DMS 273 (cell line): ENCODE data around the gene WNT6.

Experiments
- DNase-seq: peaks from one replicate; lab custom pipeline; 2025; ENCODE audit not compliant: unreplicated experiment; lab: John Stamatoyannopoulos, UW

Gene WNT6

DNA sequence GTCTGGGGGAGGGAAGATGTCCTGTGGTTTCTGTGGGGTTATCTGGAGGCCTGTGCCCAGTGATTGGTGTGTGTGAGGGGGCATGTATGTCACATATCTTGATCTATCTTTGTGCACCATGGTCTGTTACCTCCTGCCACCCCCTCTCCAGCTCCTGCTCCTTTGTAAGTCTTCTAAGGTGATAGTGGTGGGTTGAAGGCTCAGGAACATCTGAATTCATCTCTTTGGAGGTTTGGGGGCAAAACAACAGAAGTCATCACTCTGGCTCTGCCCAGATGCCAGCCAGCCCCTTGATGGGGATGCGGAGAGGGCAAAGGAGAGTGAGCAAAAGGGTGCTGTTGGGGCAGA lies 2.7 kb upstream of the WNT6 start:
- DNase-seq = no peak

DNA sequence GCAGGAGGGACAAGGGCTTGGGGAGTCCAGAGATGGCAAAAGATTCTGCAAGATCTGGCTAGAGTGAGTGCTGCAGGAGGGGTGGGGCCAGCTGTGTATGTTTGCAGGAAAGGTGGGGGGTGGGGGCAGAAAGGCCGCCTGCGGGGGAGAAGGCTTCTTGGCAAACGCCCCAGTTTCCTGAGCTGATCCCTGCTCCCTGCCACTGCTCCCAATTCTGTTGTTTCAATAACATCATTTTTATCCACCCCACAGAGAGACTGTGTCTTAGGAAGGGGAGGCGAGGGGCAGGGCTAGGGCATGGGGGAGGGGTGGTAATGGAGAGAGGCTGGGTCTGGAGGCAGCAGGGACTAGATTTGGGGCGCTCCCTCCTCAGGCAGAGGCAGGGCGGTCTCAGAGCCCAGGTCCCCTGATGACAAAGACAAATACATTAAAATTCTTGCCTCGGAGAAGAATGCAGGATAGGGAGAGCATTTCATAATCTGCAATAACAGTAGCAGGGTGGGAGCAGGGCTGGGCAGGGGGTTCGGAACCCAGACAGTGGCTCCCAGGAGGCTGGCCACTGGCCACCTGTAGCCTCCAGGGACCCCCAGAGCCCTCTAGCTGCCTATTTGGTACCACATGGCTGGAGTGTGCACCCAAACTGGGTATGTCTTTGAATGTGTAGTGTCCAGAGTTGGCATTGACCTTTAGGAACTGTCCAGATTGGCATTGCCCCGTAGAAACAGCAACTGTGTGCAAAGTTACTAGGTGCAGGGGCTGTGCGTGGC lies 2.1 kb upstream of the WNT6 start:
- DNase-seq = peak; percentile 66

DNA sequence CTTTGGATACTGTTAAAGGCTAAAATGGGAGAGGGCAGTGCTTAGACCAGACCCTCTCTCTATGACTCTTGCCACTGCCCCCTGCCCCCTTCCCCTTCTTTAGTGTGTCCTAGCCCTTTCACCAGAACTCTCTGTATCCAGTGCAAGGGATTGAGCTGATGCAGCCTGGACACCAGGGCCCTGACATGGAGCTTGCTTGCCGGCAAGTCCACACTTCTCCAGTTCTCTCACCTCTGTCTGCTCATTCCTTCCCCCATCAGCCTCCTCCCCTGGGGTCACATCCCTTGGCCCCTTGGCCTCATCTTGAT lies 1.5 kb upstream of the WNT6 start:
- no peak for DNase-seq

DNA sequence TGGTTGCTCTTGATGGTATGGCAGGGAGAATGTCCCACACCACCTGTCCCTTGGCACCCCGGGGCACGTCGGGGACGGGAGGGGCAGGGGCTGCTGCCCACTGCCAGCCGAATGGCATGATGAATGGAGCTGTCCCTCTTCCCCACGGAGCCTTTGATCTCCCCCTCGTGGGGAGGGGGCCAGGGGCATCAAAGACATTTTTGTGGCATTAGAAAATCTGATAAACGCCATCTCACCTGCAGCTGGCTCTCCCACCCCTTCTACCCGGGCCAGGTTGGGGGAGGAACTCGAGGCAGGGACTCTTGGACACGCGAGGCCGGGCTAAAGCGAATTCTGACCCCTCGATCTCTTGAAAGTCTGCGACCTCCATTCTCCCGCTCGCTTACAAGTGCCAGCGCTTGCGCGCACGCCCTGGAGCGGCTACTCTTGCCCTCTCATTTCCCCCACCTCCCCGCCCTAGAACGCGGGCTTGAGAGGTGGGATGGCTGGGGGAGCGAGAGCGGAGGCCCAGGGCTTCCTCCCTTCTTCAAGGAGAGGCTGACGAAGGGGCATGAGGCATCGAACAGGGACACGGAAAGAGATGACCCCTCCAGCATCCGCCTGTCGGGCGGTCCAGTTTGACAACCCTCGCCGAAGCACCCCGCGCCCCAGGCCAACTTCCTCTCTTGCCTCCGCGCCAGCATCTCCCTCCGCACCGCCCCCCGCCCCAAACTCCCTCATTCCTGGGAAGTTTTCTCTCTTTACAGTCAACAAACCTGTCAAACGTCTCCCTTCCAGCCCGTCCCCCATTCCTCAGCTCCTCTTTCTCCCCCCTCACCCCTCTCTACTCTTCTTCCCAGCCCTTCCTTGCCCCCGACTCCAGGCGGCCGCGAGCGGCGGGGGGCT lies 692 bp upstream of the WNT6 start:
- no peak for DNase-seq

DNA sequence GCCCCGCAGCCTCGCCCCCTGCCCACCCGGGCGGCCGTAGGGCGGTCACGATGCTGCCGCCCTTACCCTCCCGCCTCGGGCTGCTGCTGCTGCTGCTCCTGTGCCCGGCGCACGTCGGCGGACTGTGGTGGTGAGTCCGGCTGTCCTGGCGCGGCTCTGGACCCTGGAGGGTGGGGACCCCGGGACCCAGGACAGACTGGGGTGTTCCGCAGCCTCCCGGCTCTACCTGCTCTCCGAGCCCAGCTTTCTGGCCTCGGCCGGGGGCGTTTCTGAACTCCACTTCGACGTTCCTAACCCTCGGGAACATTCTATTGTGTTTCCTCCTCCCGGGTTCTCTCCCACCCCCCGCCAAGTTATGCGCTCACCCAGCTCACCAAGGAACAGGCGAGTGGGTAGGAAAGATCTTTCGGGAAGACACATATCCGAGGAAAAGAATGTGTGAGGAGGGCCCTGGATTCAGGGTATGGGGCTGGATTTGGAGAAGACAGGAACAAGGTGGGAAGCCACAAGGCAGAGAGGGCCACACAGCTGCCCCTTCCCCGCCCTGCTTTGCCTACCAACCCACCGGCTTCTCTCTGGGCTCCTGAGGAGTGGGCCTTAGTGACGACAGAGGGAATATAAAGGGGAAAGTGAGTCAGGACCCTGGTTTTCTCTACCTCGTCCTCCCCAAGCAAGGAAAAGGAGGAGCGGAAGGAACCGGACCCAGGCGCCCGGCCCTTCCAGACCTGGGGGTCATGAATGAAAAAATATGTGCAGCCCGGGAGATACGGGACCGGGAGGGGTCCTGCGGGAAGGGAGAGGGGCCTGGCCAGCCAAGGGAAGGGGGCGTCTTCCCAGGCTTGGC lies 605 bp downstream of the WNT6 start:
- DNase-seq = no peak

DNA sequence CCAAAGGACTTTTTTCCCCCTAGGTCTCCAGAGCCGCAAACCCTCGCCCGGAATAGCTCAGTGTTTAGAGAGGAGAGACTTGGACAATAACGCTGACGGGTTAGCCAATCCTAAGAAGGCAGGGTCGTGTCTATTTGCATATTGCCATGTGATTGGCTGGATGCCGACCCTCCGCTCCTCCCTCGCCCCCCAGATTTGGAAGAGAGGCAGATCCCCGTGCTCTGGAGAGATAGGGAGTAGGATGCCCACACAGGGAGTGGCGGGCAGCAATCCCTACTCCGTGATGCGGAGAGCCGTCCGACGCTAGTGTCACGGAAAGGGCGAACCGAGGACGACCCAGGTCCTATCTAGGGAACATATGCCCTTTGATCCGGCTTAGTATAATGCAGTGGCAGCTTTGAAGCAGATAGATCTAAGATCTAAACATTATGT lies 1.4 kb downstream of the WNT6 start:
- peak; percentile 96 for DNase-seq

DNA sequence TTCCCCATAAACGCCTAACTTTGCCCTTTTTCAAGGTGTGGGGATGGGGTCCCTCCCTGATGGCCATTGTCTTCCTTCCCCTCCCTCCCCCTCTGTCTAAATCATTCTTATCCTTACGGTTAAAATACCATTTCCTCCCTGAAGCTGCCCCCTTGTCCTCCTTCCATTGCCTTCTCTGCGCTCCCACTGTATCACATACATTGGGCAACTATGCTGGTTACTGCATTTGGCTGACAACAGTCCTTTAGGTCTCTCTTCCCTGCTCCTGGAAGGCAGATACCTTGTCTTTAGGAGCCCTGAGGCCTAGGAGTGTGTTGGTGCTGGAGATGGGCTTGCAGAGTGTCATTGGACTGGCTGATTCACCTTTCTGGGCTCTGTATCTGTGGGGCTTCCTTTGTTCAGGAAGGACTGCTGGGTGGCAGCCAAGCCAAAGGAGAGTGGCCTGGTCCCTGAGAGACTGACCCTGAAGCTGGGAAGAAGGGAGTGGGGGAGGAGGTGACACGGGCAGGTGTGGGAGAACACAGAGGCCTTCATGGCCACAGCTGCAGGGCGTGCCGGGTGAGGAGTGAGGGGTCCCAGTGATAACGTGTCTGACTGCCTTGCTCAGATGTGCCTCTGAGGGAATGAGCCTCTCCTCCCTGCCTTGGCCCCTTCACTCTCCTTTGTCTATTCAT lies 2.2 kb downstream of the WNT6 start:
- no peak for DNase-seq

DNA sequence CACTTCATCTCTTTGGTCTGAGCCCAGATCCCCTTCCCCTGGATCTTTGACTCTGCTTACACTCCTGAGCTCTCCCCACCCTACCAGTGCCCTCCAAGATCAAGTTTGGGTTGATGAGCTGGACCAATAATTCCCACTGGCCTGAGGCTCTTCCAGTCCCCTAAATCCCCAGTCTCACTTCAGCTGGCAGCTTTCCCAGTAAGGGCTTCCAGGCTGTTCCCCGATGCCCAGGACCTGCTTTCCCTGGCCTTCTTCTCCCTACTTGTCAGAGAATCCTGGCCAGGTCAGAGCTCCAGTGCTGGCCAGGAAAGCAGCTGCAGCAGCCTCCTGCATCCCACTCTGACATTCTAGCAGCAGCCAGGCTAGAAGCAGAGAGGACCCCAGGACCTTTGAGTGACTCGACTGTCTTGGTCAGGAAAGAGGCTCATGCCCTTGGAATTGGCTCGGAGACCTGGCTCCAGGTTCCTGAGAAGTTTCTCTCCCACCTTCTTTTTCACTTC lies 3.5 kb downstream of the WNT6 start:
- no peak for DNase-seq

DNA sequence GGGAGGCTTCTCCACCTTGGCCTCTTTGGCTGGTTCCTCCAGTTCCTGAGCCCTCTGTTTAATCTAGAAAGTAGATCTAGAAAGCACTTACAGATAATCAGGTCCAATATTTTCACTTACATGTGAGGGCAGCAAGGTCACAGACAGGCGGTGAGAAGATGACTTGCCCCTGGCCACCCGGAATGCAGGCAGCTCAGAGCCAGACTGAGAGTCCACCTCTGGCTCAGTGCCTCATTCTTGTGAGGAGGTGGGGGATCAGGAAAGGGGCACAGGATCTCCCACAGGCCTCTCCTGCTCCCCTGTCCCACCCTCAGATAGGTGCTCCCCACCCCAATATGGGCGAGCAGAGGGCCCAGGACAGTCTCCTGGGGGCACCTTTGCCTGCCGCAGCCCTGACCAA lies 5.8 kb downstream of the WNT6 start:
- no peak for DNase-seq

DNA sequence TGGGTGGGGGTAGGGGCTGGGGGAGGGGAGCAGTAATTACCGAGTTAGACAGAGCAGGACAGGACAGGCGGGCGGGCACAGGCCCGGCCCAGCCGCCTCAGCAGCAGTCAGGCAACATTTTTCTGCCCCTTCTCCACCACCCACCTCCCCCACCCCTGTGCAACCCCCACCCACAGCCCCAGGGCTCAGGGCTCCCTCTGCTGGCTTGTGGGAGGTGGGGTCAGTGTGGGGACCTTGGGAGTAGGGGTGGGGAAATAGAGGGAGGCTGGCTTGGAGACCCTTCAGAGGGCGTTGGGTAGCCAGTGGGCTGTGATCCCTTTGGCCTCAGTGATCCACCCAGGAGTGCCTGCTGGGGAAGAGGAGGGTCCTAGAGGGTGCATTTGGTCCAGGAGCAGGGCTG lies 6.4 kb downstream of the WNT6 start:
- DNase-seq = no peak

DNA sequence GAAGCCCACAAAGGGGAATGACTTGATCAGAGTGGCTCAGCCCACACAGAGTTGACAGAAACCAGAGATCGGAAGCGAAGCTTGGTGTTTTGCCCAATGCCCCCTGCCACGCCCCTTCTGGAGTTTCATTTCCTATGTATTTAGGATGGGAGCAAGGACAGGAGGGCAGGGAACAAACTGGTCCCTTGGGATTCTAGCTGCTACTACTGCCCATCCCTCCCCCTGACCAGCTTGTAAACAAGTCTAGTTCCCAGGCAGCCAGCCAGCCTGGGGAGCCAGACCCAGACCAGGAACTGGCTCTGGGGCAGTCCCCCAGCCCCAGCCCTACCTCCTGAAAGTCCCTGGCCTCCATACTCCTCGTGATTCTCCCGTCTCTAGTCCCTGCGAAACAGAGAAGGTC lies 8.3 kb downstream of the WNT6 start:
- no peak for DNase-seq

DNA sequence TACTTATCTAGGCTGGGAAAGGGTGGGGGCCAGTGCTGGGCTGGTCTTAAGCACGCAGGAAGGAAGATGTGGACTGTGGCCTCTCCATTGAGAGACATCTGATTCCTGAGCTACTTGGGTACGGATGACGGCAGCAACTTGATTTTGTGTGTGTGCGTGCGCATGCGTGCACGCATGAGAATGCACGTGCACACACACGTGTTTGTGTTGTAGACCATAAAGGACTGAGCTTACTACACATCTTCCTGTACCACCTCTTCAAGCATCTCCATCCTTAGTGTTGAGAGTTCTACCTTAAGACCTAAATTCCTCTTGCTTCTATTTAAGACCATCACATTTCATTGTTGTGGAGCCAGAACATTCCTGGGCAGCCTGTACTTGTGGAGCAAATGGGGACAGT lies 9.5 kb downstream of the WNT6 start:
- DNase-seq = no peak

DNA sequence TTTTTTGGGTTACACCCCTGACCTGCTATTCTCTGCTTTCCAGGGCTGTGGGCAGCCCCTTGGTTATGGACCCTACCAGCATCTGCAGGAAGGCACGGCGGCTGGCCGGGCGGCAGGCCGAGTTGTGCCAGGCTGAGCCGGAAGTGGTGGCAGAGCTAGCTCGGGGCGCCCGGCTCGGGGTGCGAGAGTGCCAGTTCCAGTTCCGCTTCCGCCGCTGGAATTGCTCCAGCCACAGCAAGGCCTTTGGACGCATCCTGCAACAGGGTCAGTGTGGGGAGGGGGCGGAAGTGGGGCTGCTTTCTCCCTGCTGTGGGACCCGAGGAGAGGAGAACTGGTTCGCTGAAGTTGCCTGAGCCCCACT lies 11.4 kb downstream of the WNT6 start:
- no peak for DNase-seq

DNA sequence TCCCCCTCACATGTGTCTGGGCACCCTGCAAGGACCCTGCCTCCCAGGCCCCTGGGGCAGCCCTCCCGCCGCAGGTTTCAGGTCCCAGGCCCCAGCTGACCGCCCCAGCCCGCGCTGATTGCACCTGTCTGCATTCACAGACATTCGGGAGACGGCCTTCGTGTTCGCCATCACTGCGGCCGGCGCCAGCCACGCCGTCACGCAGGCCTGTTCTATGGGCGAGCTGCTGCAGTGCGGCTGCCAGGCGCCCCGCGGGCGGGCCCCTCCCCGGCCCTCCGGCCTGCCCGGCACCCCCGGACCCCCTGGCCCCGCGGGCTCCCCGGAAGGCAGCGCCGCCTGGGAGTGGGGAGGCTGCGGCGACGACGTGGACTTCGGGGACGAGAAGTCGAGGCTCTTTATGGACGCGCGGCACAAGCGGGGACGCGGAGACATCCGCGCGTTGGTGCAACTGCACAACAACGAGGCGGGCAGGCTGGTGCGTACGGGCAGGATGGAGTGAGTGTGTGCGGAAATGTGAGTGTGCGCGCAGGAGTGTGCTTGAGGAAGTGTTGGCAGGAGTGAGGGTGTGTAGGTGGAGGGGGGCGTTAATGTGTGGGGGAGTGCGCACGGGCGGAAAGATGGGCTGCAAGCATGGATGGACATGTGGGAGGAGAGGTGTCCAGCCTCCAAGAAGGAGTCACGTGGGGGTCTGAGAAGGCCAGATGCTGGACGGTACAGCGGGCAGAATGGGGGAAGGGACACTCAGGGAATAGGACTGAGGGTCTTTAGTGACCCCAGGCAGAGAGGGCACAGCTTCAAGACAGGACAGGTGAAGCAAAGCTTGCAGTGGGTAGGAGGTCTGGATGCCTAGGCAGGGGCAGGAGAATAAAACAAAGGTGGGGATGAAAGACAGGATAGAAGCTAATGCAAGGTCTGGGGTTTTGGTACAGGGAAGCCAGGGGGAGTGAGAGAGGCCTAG lies 12.0 kb downstream of the WNT6 start:
- no peak for DNase-seq

DNA sequence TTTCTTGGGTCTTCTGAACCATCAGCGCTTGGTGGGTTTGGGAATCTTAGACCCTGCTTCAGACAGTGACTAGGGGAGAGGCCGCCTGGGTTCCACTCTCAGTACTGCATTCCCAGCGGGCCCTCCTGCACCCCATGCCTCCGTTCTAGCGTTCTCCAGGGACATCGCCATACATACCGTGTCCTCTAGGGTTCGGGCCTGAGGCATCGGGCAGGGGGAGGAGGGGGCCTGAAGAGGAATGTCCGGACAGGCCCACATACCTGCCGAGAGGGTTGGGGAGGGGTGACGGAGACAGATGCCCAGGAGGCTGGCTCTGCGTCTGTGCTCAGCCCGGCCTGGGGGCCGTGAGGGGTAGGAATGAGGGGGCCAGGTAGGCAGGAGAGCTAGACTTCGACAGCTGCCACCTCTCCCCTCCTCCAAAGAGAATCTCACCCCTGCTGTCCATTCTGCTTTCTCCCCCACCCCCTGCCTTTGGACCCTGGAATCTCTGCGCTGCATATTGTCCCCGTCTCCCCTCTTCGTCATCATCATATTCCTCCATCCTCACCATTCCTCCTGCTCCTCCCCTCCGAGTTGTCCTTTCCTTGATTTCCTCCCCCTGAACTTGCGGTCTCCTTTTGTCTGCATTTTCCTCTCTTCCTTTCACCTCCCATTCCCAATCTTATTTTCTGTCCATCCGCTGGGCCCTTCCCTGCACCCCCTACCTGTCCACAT lies 13.2 kb downstream of the WNT6 start:
- DNase-seq = no peak

DNA sequence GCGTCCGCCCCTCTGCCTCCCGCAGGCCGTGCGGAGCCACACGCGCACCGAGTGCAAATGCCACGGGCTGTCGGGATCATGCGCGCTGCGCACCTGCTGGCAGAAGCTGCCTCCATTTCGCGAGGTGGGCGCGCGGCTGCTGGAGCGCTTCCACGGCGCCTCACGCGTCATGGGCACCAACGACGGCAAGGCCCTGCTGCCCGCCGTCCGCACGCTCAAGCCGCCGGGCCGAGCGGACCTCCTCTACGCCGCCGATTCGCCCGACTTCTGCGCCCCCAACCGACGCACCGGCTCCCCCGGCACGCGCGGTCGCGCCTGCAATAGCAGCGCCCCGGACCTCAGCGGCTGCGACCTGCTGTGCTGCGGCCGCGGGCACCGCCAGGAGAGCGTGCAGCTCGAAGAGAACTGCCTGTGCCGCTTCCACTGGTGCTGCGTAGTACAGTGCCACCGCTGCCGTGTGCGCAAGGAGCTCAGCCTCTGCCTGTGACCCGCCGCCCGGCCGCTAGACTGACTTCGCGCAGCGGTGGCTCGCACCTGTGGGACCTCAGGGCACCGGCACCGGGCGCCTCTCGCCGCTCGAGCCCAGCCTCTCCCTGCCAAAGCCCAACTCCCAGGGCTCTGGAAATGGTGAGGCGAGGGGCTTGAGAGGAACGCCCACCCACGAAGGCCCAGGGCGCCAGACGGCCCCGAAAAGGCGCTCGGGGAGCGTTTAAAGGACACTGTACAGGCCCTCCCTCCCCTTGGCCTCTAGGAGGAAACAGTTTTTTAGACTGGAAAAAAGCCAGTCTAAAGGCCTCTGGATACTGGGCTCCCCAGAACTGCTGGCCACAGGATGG lies 14.0 kb downstream of the WNT6 start:
- DNase-seq = peak; percentile 30

DNA sequence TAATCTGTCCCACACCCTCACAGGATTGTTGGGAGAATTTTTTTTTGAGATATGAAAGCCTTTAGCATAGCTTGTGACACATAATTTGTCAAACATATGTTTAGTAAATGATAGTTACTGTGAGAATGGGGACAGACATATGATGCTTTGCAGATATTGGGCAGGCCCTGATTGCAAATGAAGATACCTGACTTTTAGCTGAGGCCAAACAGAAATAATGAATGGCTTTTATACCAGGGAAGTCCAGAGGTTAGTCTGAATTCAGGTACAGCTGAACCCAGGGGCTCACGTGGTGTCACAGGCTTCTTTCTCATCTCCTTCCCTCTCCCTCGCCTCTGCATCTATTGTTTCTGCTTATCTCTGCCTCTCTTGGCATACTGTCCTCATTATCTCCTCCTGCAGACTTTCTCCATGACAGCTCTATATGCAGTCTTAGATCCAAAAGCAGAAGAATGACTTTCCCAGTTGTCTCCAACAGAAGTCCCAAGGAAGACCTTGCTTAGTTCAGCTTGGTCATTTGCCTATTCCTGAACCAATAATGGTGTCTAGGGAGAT lies 16.2 kb downstream of the WNT6 start:
- no peak for DNase-seq

DNA sequence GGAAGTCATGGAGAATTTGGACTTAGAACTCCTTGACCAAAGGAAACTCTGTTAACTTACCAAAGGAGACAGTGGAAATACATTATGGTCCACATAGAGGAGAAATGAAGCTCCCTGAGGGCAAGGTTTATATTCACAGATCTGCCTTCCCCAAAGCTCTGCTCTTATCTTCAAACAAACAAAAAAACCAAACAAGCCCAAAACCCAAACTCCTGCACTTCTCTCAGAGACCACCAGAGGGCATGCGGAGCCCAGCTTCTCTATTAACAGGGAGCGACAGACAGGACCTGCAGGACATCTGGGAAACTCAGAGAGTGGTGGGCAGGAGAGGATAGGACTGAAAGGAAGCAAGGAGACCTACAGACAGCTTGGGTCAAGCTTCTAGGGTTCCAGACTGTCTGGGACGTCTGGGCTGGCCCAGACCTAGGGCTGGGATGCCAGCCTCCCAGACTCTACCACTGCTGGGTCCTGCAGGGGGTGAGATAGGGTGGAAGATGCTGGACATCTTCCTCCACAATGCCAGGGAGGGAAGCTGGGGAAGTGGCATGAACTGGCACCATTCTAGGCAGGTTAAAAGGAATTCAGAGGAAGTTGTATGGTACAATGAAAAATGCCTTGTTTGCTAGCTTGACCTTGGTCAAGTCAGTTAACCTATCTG lies 17.1 kb downstream of the WNT6 start:
- DNase-seq = peak; percentile 90
